K562 (cell line): ENCODE results near the gene ACAP2. TPM values are rescaled to one million over a fixed set of nuclear protein-coding genes. Genes with fewer than 3 reads are reported as not detected.

Source experiments
- BCLAF1 ChIP-seq, 2 experiments: fragments of 450-650 bp in 1 of 2; IDR thresholded peaks; 2 replicates each; pipeline ENCODE4 v1.6.1; 2011 to 2017; ENCODE audit warnings: low read depth in 2 of 2, antibody characterized with exemption in 1 of 2, borderline replicate concordance in 1 of 2, low read length in 1 of 2, mild to moderate bottlenecking in 1 of 2, mixed read lengths in 1 of 2; ENCODE audit not compliant: control insufficient read depth in 1 of 2
- CBFA2T3 ChIP-seq: fragments of 450-650 bp; IDR thresholded peaks from 2 replicates; pipeline ENCODE4 v1.6.1; 2017
- ELF1 ChIP-seq: fragments of 200-800 bp; sonication (Bioruptor generic); IDR thresholded peaks from 2 replicates; pipeline ENCODE4 v1.6.1; 2016; ENCODE audit warnings: missing genetic modification characterization, missing compliant biosample characterization
- MECOM ChIP-seq: fragments of 250-450 bp; sonication (Bioruptor Pico); IDR thresholded peaks from 2 replicates; pipeline ENCODE4 v1.8.0; 2022; ENCODE audit warnings: inconsistent platforms
- SMARCB1 ChIP-seq: IDR thresholded peaks from 2 replicates; pipeline ENCODE4 v1.6.1; 2011; ENCODE audit warnings: improper control_type of control experiment, low read depth; ENCODE audit not compliant: insufficient read length
- TOE1 ChIP-seq, 2 experiments: fragments of 450-650 bp in 1 of 2; sonication (generic) in 1 of 2; formaldehyde crosslinking in 1 of 2; IDR thresholded peaks; 2 replicates each; pipeline versions ENCODE4 v1.7.1 to v1.8.0; 2016 to 2022; ENCODE audit warnings: borderline replicate concordance in 2 of 2, mild to moderate bottlenecking in 2 of 2, antibody characterized with exemption in 1 of 2, inconsistent platforms in 1 of 2, low read depth in 1 of 2, missing genetic modification reagents in 1 of 2, moderate library complexity in 1 of 2
- TRIM24 ChIP-seq, 2 experiments: fragments of 450-650 bp; IDR thresholded peaks; 2 replicates each; pipeline ENCODE4 v1.6.1; 2016
- ZFX ChIP-seq: sonication (generic); formaldehyde crosslinking; IDR thresholded peaks from 2 replicates; pipeline ENCODE4 v1.8.0; 2022; ENCODE audit warnings: mild to moderate bottlenecking, missing genetic modification reagents, moderate library complexity
- polyA plus RNA-seq, 8 experiments: library from polyadenylated mRNA; depleted of rRNA in 4 of 8; stranded (reverse) in 5 of 8; unstranded in 3 of 8; fragments of >200 nt; fragmentation: Nextera tagmentation in 2 of 8; fragmentation: Illumina TruSeq in 1 of 8; extraction: Ambion mirVana in 2 of 8; extraction: Trizol in 1 of 8; gene quantifications; 2 replicates each; pipeline versions ENCODE4 v1.2.1 to v1.2.3, GENCODE V29; 2011 to 2014; ENCODE audit warnings: inconsistent platforms in 1 of 8, missing spikeins in 1 of 8
- total RNA-seq, 7 experiments: library from RNA; depleted of rRNA in 6 of 7; stranded (reverse); fragments of >200 nt in 6 of 7; fragmentation: Illumina TruSeq in 2 of 7; extraction: Trizol in 2 of 7; gene quantifications; 2 replicates each; pipeline versions ENCODE4 v1.2.1 to v1.2.3, GENCODE V29; 2011 to 2021; ENCODE audit warnings: low replicate concordance in 1 of 7

Gene ACAP2
- total and polyA plus RNA-seq, 9 of the 15 experiments (the other 6 are each of a cell fraction or from before 2014, with no cell fraction given), result 10.6 to 52.7 (median 34.4) TPM

GRCh38 chr3:195443391-195443989, 670 bp upstream of the ACAP2 start (continued):
- TF ChIP-seq BCLAF1 (IDR thresholded peaks at IDR 0.05; ENCODE audit: borderline replicate concordance in 1 of 2, control insufficient read depth in 1 of 2, low read depth in 2 of 2, low read length in 1 of 2) (no peak), SMARCB1 (peak; percentile 24), MECOM (CRISPR knock-in tag) (no peak), ELF1 (tag) (no peak), TOE1 (IDR thresholded peaks at IDR 0.05; ENCODE audit: borderline replicate concordance) (0 out of 2 replicates have a peak, but pooled peaks have one; percentile 8), TOE1 (CRISPR knock-in tag; IDR thresholded peaks at IDR 0.05; ENCODE audit: borderline replicate concordance, low read depth) (no peak), TRIM24 (IDR thresholded peaks at IDR 0.05) (no peak), CBFA2T3 (no peak), ZFX (CRISPR knock-in tag) (no peak)
